Activated naive CD8-positive, alpha-beta T cell treated with anti-CD3 and anti-CD28 coated beads, Interleukin-2, amount 50 U/mL, for 16 hours (primary cell): ENCODE measurements around the gene TSPAN9.

Experiments
- DNase-seq: peaks from one replicate; pipeline ENCODE4 v3.0.0-alpha.2; 2020; ENCODE audit warnings: low read depth, low spot score

TSPAN9 gene

GRCh38 chr12:3123729-3124128, 46.5 kb downstream of the TSPAN9 start:
- DNase-seq: no peak

- no peak for DNase-seq
Observed at GRCh38 chr12:3124917-3125316, 47.7 kb downstream of the TSPAN9 start.

DNA sequence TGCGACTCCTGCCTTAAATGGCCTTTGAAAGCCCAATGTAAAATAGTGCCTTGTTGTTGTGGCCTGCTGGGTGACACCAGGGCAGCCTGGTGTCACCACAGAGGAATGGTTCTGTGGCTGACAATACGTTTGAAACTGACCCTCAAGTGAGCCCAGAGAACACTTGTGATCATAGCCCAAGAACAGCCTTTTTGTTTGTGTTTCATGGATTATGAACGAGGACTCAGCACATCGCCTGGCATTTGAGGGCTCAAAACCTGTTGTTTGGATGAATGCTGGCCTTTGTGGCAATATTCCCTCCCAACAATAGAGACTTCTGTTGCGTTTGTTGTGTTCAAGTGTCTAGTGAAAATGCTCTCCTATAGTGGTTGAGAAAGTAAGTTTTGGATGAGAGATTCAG, 48.5 kb downstream of the TSPAN9 start:
- DNase-seq: no peak

DNA sequence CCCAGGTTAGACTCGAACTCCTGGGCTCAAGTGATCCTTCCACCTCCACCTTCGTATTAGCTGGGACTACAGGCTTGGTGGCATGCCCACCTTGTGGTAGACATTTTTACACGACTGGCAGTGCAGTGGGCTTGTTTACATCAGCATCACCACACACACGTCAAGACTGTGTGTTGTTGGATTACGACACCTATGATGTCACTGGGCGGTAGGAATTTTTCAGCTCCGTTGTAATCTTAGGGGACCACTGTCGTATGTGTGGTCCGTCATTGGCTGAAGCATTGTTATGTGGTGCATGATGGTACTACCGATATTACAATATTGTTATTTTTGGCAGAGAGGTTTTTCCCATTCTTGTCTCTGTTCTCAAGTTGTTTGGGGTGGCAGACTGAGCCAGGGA, 50.7 kb downstream of the TSPAN9 start:
- no peak for DNase-seq

DNA sequence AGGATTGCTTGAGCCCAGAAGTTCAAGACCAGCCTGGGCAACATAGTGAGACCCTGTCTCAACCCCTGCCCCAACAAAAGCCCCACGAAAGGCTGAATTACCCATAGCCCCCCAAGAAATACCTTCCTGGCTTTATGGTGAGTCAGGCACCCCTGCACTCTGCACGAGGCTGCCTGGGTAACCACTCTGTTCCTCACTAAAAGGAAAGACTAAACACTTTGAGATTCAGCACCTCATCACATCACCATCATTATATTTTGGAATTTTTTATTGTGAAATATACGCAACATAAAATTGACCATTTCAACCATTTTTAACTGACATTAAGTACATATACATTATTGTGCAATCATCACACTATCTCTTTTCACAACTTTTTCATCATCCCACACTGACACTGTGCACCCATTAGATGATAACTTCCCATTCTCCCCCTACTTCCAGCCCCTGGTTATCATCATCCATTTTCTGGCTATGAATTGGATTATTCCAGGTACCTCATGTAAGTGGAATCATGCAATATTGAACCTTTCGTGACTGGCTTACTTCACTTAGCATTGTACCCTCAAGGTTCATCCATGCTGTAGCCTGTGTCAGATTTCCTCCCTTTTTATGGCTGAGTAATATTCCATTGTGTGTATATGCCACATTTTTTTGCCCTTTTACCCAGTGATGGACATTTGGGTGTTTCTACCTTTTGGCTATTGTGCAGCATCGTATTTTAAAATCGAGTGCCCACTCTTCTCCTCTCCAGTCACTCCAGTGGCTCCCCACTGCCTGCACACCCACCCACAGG, 51.5 kb downstream of the TSPAN9 start:
- DNase-seq: no peak

GRCh38 chr12:3129301-3130056, 52.3 kb downstream of the TSPAN9 start:
- no peak for DNase-seq

DNA sequence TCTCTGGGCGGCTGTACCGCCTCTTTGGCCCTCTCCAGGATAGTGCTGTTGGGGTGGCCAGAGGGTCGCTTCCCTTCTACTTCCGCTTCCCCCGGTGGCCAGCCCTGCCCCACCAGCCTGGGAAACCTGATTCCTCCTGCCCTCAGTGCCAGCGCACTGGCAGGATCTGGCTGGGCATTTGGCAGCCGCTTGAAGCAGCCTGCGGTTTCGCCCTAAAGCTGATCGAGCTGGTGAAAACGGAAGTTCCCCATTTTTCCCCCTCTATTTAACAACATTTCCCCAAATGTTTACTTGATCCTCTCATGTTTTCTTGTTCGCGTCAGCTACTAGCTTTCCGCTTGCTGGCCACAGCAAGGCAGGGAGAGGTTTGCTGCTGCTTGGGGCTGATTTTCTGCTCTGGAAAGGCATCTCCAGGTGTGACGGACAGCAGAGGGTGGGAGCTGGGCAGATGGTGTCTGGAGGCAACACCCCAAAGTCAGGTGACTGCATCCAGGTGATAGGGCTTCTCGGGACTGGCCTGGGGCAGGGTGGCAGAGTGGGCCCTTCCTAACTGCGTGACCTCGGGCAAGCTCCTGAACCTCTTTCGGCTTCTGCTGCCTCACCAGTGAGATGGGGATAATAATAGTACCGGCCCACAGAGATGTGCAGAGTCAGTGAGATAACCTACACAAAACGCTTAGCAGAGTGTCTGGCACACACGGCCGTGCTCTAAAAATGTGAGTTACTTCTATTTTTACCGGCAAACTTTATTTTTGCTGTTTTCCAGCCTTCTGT, 53.1 kb downstream of the TSPAN9 start:
- no peak for DNase-seq

- no peak for DNase-seq
Observed at GRCh38 chr12:3131129-3131528, 54.0 kb downstream of the TSPAN9 start.

DNA sequence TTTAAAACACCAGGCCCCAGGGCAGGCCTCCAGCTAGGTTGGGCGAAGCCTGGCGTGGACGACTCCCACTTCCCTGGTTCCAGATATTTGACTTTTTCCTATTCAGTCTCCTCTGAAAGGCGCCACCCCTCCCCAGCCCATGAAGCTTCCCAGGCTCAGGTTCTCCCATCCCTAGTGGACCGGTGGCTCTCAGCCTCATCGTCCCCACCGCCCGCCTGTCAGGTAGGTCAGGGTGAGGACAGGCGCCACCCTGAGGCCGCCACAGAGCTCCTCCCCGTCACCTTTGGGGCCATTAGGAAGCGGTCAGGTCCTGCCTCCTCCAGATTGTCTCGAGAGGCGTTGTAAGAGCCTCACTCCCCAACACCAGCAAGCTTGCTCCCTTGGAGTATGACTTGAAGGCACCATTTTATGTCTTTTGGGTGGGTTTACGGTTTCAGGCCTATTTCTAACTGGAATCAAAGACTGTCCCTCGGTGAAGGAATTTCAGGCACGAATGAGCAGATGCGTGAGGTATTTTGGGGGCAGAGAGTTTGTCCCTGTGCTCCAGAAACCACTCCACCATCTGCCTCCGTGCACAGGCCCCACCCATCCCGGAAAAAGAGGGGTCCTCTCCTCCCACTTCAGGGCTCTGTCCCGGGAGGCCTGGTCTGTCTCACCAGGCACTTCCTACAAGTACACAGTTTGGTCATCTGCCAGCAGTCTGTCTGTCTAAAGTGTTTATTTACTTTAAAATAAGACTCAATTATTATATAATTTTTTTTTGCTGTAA, 55.6 kb downstream of the TSPAN9 start:
- DNase-seq: no peak

DNA sequence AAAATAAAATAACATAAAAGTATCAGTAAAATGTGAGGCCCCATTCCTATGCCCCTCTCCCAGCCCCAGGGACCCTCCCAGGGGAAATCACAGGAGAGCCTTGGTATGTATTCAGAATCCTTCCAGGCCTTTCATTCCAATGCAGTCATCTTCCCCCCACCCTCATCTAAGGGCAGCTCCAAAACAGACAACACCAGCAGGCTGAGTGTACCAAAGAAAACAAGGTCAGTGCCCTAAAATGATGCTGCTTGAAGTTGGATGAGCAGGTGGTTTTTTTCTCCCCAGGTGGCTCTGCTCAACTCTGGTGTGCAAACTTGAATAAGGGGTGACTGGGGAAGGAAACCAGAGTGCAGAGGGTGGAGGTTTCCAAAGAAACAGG, 56.2 kb downstream of the TSPAN9 start:
- no peak for DNase-seq

DNA sequence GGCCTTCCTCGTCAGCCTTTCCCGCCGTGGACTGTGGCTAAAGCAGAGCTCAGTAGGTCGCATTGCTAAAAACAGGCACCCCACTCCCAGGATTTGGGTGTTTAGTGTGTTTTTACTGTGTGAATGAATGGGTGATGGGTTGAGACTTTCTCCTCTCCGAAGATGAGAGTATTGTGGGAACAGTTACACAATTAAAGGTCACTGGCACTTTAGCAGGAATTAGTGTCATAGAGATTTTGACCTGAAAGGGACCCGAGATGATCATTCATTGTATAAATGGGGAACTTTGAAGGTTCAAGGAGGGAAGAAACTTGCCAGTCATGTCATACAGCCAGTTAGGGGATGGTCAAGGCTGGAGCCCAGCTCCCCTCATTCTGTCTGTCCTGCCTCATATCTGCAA, 56.9 kb downstream of the TSPAN9 start:
- no peak for DNase-seq

DNA sequence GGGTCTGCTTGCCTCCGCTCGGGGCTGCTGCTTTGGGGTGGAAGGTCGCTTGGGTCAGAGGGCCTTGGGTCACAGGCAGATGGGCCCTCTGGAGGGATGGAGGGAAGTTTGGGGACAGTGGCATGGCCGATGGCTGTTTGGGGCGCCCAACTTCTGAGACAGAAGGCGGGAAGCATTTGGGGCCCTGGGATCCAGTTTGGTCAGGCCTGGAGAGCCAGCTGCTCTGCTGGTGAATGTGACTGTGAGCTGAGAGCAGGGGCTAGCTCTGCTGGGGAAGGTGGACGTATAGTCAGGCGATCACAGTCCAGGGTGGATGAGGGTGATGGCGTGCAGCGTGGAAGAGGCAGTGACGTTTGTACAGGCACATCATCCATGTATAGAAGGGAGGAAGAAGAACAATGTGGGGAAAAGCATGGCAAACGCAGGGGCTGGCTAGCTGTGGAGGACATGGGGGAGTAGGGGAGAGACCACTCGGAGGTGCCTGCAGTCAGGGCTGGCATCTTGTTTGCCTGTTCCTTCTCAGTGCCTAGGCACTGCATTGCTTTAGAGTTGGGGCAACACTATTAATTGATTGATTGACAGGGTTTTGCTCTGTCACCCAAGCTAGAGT, 57.5 kb downstream of the TSPAN9 start:
- no peak for DNase-seq

DNA sequence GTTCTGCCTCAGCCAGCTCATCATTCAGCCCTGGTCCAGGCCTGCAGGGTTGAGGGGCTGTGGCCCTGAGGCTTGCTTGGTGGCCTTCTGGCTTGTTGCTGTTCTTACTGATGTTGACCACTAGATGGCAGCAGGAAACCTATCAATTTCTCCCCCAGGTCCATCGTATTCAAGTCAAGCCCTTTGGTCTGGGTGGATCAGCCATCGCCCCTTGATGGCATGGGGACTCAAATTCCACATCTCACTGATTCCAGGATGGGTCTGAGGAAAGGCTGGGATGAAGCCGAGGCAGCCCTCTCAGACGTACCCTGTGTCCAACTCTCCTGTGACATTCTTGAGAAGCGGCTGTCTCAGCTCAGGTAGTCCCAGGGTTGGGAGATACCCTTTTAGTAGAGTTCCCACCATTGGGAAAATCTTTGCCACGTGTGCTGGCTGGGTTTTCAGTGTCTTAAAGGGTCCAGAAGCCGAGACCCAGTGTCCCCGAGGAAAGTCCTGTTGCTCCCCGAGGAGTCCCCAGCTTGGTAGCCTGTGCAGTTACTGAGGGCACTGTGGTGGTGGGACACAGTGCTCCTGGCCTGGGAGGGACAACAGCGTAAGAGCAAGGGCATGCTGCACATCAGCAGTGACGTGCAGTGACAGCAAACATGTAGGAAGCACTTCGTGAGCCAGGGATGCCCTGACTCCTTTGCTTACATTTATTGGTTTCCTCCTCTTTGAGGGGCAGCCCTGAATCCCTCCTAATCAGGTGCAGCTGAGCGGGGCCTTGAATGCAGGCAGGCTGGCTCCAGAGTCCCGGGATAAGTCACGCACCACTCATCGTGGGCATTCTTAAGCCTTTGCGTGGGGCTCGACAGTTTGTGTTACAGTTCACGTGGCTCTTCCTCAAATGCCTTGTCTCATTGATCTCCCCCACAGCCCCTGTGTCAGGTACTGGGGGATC, 58.6 kb downstream of the TSPAN9 start:
- DNase-seq: no peak

DNA sequence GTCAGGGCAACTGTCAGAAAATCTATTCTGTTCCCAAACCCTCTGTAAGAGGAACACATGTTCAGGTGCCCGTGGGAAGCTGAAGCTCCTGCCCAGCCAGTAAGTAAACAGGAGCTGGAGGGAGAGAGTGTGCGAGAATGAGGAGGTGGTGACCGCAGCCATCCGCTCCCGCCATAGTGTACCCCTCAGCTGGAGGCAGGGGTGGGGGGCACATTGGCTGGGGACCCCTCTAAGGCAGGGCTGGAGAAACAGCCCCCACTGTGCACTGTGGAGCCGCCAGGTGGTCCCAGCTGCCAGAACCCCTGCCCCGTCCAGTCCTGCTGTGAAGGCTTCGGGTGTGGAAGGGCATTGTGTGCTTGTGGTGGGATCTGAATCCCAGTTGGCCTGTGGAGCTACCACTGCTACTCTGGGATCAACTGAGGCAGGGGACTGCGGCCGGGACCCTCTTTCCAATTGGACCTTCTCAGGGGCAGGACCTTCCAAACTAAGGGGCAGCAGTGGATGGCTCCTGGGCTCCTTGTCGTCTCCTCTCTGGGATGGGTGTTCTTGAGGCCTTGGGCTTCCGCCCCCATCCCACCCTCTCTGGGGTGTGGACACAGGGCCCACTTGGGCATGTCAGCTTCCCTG, 59.6 kb downstream of the TSPAN9 start:
- DNase-seq: no peak

- DNase-seq: no peak
Observed at GRCh38 chr12:3137268-3137781, 60.1 kb downstream of the TSPAN9 start.

DNA sequence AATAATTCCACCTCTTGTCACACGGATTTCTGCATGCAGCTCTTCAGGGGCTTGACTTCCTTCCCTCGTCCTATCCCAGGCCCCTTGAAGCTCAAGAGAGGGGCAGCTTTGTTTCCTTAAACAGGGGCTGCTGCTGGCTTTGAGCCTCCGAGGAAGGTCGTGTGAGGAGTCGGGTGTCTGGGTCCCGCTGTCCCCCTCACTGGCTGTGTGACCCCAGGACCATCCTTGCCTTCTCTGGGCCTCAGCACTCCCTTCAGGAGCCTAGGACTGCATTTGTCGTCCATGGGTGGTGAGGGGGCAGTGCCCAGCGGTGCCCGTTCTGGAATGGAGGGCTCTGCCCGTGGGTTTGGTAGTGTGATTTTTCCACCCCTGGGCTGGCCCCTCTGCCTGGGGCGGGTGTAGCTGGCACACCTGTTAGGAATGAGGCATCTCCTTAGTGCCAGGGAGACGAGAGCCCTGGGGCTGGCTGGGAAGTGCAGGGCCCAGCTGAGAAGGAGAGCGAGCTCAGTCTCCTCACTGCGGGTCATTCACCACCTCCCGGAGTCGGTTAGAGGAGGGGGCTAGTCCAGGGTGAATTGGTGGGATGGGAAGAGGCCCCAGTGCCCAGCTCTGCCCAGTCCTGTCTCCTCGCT, 60.8 kb downstream of the TSPAN9 start:
- no peak for DNase-seq

DNA sequence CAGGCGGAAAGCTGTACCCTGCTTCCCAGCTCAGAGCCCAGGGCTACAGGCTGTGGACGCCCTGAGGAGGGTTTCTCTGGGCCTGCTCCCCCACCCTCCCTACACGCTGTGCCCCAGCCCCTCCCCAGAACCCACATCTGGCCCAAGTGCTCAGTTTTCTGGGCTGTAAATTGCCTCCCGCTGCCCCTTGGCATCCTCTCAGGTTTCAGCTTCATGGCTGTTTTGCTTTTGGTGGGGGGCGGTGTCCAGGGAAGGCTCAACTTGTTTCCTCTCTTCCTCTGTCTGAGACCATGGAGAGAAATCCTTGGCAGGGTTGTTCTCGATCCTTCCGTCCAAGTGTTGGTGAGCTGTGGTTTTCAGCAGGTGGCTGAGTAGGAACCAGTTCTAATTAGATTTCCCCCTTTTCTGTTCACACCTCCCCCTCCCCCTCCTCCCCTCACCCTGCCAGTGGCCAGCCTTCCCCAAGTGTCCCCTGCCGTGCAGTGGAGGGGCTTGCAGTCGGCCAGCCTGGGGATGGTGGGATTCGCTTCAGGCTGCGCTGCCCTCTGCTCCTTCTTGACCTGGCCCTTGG, 61.8 kb downstream of the TSPAN9 start:
- DNase-seq: no peak

GRCh38 chr12:3139760-3140159, 62.6 kb downstream of the TSPAN9 start:
- no peak for DNase-seq

- DNase-seq: no peak
Observed at GRCh38 chr12:3140284-3140683, 63.1 kb downstream of the TSPAN9 start.
